Upper lobe of right lung (tissue), 1 donor: Measurements from ENCODE around the gene GTSF1L. TPM values are rescaled to one million over a fixed set of nuclear protein-coding genes. Genes with fewer than 3 reads are reported as not detected.

ENCODE experiments used
- ATAC-seq: fragments of 200-7000 bp; cut with Tn5 transposase; one replicate; pipeline ENCODE4 v1.9.1; 2020; ENCODE audit warnings: mild to moderate bottlenecking, moderate library complexity
- DNase-seq: peaks from one replicate; pipeline ENCODE4 v3.0.0-alpha.2; 2020
- H3K27ac ChIP-seq: fragments of 200-600 bp; one replicate; pipeline ENCODE4 v1.8.0; 2022
- H3K27me3 ChIP-seq: fragments of 200-600 bp; one replicate; pipeline ENCODE4 v1.8.0; 2022; ENCODE audit warnings: mild to moderate bottlenecking
- H3K36me3 ChIP-seq: fragments of 200-600 bp; one replicate; pipeline ENCODE4 v1.8.0; 2022
- H3K4me1 ChIP-seq: fragments of 200-600 bp; one replicate; pipeline ENCODE4 v1.8.0; 2022
- H3K4me3 ChIP-seq: fragments of 200-600 bp; one replicate; pipeline ENCODE4 v1.8.0; 2022; ENCODE audit warnings: mild to moderate bottlenecking
- H3K9me3 ChIP-seq: fragments of 200-600 bp; one replicate; pipeline ENCODE4 v1.8.0; 2022
- intact Hi-C: fragments of 100-400 bp; cut with DNase I; formaldehyde crosslinking; loops from one replicate; pipeline ENCODE4 v1.11.0; 2022
- total RNA-seq: library from RNA; stranded (reverse); fragmentation: NEBNext Ultra II Directional; extraction: Animal tissue kit (Norgen Biotek cat#: 25700); gene quantifications from one replicate; pipeline ENCODE4 v1.2.1, GENCODE V29; 2021
- TF ChIP-seq, protein P1 (sequence below): fragments of 200-600 bp; IDR thresholded peaks from one replicate; pipeline ENCODE4 v1.8.0; 2022; ENCODE audit warnings: antibody characterized with exemption
- donor health status: DM: no; HTN: yes; CAD: no; lungs with severe emphysema.

GTSF1L gene
- total RNA-seq, 1 donor from 2014 or later: not detected

DNA sequence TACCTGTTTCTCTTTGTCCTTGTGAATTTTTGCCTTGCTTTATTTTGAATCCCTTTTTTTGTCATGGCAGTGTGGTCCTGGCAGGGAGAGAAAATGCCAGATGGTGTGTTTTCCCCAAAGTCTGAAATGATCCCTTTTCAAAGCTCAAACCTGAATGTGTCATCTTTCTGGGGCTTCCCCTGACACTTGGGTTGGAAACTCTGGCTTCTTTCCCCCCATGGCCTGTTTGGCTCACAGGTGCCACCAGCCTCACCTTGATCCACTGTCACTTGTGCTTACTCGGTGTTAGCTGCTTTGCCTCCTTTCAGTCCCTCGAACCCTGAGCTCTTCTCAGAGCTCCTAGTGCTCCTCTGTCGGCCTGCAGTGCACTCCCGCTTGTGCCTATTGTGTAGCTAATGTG, 37.6 kb downstream of the GTSF1L start:
- no peaks in the 10 kb centered on the region for H3K36me3 ChIP-seq
- TF ChIP-seq, protein P1, sequence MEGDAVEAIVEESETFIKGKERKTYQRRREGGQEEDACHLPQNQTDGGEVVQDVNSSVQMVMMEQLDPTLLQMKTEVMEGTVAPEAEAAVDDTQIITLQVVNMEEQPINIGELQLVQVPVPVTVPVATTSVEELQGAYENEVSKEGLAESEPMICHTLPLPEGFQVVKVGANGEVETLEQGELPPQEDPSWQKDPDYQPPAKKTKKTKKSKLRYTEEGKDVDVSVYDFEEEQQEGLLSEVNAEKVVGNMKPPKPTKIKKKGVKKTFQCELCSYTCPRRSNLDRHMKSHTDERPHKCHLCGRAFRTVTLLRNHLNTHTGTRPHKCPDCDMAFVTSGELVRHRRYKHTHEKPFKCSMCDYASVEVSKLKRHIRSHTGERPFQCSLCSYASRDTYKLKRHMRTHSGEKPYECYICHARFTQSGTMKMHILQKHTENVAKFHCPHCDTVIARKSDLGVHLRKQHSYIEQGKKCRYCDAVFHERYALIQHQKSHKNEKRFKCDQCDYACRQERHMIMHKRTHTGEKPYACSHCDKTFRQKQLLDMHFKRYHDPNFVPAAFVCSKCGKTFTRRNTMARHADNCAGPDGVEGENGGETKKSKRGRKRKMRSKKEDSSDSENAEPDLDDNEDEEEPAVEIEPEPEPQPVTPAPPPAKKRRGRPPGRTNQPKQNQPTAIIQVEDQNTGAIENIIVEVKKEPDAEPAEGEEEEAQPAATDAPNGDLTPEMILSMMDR: no peak

DNA sequence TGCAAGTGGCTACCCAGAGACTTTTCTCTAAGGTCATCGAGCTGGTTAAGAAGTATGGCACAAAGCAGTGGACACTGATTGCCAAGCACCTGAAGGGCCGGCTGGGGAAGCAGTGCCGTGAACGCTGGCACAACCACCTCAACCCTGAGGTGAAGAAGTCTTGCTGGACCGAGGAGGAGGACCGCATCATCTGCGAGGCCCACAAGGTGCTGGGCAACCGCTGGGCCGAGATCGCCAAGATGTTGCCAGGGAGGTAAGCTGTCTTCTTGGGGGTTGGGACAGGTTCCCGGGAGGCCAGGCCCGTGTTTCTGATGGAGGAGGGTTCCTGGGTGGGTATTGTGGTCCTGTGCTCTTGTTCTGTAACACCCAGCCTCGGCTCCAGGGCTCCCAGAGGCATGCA, 40.0 kb downstream of the GTSF1L start:
- Histone ChIP-seq H3K4me1 (no peaks in the 10 kb centered on the region), H3K36me3 (no peaks in the 10 kb centered on the region), H3K27ac (no peak overlapping the region), H3K4me3 (no peak overlapping the region), H3K27me3 (no peaks in the 10 kb centered on the region), H3K9me3 (no peaks in the 10 kb centered on the region)
- TF ChIP-seq, protein P1: no peak
- ATAC-seq (no peak), DNase-seq (no peak)
- intact Hi-C loops: no loop called here

More for the DNA sequence above, 37.6 kb downstream of the GTSF1L start:
- no peak overlapping the region for H3K4me3 ChIP-seq
- DNase-seq: no peak
- intact Hi-C loops: no loop called here
- no peaks in the 10 kb centered on the region for H3K4me1 ChIP-seq
- H3K9me3 ChIP-seq: no peaks in the 10 kb centered on the region
- no peaks in the 10 kb centered on the region for H3K27me3 ChIP-seq
- H3K27ac ChIP-seq: no peak overlapping the region
- ATAC-seq: no peak

DNA sequence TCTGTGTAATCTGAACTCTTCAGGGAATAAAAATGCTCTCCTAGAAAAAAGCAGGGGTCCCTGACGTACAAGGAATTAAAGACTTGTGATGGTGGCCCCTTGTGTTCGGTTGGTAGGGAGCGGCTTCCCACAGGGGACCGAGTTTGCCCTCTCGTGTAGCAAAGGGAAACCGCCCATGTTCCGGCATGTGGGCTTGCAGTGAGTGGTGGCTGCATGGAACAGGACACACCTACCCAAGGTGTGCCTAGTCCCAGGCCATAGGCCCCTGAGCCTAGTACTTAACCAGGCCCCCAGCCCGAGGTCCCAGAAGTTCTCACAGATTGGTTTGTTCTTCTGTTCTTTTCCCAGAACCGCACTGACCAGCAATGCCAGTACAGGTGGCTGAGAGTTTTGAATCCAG, 44.4 kb downstream of the GTSF1L start:
- TF ChIP-seq, protein P1: no peak
- no peaks in the 10 kb centered on the region for H3K9me3 ChIP-seq
- H3K27me3 ChIP-seq: no peaks in the 10 kb centered on the region
- H3K4me1 ChIP-seq: no peaks in the 10 kb centered on the region
- ATAC-seq (no peak), DNase-seq (no peak)
- no peak overlapping the region for H3K27ac ChIP-seq
- H3K4me3 ChIP-seq: no peak overlapping the region
- no peaks in the 10 kb centered on the region for H3K36me3 ChIP-seq
- intact Hi-C loops: no loop called here

DNA sequence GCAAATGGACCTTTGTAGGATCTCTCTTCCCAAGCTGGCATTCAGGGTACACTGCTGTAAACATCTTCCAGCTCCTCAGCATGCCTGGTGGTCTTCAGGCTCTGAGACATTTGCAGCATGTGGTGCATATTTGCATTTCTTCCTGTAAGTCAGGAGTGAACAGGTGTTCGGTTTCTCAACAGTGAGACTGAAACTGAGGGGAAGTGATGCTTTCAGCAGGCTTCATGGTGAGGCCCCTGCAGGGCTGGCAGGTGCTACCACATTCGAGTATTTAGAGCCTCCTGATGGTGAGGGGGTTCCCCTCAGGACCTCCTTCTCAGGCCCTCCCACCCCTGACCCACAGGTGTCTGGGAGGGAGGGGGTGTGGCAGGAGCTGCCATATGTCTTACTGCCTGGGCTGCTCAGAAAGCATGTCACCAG, 44.8 kb downstream of the GTSF1L start:
- TF ChIP-seq, protein P1: no peak
- intact Hi-C loops: no loop called here
- no peaks in the 10 kb centered on the region for H3K9me3 ChIP-seq
- no peak for ATAC-seq
- no peaks in the 10 kb centered on the region for H3K36me3 ChIP-seq
- H3K27me3 ChIP-seq: no peaks in the 10 kb centered on the region
- H3K4me3 ChIP-seq: no peak overlapping the region
- H3K27ac ChIP-seq: no peak overlapping the region
- no peaks in the 10 kb centered on the region for H3K4me1 ChIP-seq
- DNase-seq: no peak

DNA sequence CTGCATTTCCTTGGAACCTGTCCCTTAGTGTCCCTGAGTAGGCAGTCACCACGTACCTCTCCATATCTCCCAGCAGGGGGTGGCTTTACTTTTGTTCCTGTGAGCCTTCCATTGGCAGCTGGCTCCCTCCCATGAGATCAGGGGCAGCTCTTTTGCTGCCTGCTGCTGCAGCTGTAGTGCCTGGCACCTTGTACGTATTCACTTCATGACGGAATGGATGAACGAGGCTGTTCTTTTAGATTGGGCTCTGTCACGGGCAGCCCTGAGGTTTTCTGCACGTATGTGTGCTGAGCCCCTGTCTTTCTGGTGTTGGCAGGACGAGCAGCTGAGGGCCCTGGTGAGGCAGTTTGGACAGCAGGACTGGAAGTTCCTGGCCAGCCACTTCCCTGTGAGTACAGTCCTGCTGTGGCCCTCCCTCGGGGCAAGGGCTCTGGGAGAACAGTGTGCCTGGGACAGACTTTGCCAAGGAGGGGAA, 45.3 kb downstream of the GTSF1L start:
- H3K4me3 ChIP-seq: no peak overlapping the region
- TF ChIP-seq, protein P1: no peak
- H3K27me3 ChIP-seq: no peaks in the 10 kb centered on the region
- ATAC-seq: no peak
- no peaks in the 10 kb centered on the region for H3K9me3 ChIP-seq
- DNase-seq: no peak
- no peaks in the 10 kb centered on the region for H3K4me1 ChIP-seq
- intact Hi-C loops: no loop called here
- H3K27ac ChIP-seq: no peak overlapping the region
- H3K36me3 ChIP-seq: no peaks in the 10 kb centered on the region

DNA sequence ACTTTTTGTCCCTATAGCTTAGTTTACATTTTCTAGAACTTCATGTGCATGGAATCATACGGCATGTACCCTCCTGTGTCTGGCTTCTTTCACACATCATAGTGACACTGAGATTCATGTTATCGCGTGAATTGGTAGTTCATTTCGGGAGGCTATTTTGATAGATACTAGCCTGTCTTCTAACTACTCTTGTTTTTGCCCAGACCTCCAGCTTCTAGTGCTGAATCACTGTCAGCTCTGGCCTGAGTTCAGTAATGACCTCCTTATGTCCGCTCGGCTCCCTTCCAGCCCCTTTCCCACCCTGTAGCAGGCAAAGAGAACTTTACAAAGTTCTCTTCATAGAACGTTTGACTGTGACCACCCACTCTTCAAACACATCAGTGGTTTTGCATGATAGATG, 45.8 kb downstream of the GTSF1L start:
- no peaks in the 10 kb centered on the region for H3K9me3 ChIP-seq
- intact Hi-C loops: no loop called here
- ATAC-seq: no peak

More for the DNA sequence above, 45.8 kb downstream of the GTSF1L start:
- H3K27me3 ChIP-seq: no peaks in the 10 kb centered on the region
- H3K27ac ChIP-seq: no peak overlapping the region
- no peak for DNase-seq
- H3K36me3 ChIP-seq: no peaks in the 10 kb centered on the region
- H3K4me3 ChIP-seq: no peak overlapping the region
- no peaks in the 10 kb centered on the region for H3K4me1 ChIP-seq
- TF ChIP-seq, protein P1: no peak
